Erythroblast (primary cell): Measurements from ENCODE around the gene RIN1.

ENCODE experiments used
- DNase-seq, 2 experiments: peaks; one replicate each; lab custom pipeline; 2025; lab: John Stamatoyannopoulos, UW
- GATA1 ChIP-seq: IDR thresholded peaks from 2 replicates; pipeline ENCODE4 v1.6.1; 2011; ENCODE audit warnings: low read depth, mild to moderate bottlenecking, control low read depth, low read length, moderate library complexity
- POLR2A ChIP-seq: IDR thresholded peaks from 2 replicates; pipeline ENCODE4 v1.6.1; 2011; ENCODE audit warnings: mild to moderate bottlenecking, low read length

The RIN1 gene

DNA sequence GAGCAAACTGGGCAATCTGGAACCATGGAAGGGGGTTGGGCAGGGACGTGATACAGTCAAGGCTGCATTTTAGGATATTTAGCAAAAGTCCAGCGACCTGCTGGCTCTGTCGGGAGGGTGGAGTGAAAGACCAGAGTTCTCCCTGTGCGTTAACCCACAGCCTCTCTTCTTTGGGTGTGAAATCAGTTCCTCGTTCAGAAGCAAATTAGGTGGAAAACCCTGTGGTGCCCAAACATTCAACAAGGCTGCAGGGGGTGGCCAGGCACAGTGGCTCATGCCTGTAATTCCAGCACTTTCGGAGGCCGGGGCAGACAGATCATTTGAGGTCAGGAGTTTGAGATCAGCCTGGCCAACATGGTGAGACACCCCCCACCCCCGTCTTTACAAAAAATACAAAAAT, 38.6 kb downstream of the RIN1 start:
- DNase-seq, result no peak
- no peak for TF ChIP-seq POLR2A
- no peak for TF ChIP-seq GATA1

DNA sequence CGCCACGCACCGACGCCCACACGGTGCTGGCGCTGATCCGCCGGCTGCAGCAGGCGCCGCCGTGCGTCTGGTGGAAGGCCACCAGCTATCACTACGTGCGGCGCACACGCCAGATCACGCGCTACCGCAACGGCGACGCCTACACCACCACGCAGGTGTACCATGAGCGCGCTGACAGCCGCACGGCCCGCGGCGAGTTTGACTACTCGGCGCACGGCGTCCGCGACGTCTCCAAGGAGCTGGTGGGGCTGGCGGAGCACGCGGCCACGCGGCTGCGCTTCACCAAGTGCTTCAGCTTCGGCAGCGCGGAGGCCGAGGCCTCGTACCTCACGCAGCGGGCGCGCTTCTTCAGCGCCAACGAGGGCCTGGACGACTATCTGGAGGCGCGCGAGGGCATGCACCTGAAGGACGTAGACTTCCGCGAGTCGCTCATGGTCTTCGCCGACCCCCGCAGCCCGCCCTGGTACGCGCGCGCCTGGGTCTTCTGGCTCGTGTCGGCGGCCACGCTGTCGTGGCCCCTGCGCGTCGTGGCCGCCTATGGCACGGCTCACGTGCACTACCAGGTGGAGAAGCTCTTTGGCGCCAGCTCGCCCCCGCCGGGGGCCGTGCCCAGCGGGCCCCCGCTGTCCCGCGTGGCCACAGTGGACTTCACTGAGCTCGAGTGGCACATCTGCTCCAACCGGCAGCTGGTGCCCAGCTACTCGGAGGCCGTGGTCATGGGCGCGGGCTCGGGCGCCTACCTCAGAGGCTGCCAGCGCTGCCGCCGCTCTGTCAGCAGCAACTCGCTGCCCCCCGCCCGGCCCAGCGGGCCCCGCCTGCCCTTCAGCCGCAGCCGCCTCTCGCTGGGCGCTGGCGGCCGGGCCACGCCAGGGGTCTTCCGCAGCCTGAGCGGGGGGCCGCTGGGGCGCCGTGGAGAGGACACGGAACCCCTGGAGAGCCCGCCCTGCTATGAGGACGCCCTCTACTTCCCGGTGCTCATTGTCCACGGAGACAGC, 41.3 kb downstream of the RIN1 start:
- TF ChIP-seq POLR2A, result no peak
- TF ChIP-seq GATA1, result no peak
- DNase-seq, result no peak

DNA sequence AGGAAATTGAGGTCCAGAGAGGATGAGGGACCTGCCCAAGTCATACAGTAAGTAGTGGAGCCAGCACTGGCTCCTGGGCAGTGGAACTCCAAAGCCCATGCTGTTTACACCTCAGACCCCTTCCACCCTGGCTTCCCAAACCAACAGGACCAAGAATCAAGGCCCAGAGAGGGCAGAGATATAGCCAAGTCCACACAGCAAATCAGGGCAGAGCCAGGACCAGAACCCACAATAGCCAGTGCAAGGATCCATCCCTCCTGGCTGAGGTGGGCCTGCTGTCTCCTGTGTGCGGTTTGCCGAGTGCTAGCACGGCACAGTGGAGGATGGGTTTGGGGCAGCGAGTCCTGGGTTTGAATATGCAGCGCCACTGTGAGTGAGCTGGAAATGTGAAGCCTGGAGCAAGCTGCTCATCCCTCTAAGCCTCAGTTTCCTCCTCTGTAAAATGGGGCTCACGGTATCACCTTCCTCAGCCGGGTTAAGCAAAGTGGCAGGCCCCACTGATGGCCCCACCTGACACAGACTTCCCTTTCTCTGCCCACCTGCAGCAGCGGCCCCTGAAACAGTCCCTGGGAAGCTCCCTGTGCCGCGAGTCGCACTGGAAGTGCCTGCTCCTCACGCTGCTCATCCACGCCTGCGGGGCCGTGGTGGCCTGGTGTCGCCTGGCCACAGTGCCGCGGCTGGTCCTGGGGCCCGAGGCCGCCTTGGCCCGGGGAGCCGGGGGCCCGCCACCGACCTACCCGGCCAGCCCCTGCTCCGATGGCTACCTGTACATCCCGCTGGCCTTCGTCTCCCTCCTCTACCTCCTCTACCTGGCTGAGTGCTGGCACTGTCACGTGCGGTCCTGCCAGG, 42.2 kb downstream of the RIN1 start:
- no peak for DNase-seq
- TF ChIP-seq POLR2A (no peak), GATA1 (no peak)

DNA sequence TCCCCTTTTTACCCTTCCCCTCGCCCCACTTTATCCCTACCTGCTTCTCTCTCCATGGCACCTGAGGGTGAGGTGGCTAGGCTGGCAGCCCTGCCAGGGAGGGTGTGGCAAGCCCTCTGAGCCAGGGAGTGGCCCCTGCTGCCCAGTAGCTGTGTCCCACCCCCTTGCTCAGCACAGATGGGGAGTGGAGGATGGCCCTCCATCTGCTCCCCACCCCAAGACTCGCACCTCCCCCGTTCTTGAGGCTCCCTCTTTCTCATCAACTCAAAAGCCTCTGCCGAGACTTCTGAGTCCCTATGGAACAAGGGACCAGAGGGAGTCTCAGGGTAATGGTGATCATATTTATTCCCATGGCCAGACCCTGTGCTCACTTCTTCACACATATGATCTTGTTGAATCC, 42.9 kb downstream of the RIN1 start:
- TF ChIP-seq POLR2A (no peak), GATA1 (no peak)

DNA sequence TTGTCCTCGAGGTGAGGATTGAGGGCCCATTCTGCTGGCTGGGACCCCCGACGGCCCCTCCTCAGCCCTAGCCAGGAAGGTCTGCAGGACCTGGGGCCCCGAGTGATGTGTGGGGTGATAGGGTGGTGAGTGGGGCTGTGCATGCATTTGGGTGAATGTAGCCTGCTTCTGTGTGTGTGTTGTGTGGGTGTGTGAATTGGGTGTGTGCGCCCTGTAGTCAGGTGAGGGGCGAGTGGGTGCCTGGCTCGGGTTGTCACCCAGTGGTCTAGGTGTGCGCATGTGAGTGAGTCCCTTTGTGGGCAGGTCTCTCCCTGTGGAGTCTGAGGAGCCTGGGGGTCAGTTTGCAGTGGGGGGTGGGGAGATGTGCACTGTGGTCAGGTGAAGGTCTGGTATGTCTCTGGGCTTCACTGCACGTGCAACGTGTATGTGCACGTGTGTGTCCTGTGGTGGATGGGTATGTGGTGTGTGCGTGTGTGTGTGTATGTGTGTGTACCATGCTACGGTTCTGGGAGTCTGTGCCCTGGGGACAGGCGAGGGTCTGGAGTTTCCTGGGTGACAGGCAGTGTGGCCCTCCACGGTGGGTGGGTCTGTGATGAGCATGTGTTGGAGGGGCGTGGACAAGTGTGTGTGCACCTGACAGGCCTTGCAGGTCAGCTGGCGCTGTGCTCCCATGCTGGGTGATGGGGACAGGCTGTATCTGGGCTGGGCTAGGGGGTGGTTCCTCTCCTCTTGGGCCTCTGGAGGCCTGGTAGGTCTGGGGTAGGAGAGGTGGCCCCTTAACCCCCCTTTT, 43.5 kb downstream of the RIN1 start:
- DNase-seq, result no peak
- TF ChIP-seq POLR2A (no peak), GATA1 (no peak)

More for the DNA sequence above, 42.9 kb downstream of the RIN1 start:
- DNase-seq, result no peak

DNA sequence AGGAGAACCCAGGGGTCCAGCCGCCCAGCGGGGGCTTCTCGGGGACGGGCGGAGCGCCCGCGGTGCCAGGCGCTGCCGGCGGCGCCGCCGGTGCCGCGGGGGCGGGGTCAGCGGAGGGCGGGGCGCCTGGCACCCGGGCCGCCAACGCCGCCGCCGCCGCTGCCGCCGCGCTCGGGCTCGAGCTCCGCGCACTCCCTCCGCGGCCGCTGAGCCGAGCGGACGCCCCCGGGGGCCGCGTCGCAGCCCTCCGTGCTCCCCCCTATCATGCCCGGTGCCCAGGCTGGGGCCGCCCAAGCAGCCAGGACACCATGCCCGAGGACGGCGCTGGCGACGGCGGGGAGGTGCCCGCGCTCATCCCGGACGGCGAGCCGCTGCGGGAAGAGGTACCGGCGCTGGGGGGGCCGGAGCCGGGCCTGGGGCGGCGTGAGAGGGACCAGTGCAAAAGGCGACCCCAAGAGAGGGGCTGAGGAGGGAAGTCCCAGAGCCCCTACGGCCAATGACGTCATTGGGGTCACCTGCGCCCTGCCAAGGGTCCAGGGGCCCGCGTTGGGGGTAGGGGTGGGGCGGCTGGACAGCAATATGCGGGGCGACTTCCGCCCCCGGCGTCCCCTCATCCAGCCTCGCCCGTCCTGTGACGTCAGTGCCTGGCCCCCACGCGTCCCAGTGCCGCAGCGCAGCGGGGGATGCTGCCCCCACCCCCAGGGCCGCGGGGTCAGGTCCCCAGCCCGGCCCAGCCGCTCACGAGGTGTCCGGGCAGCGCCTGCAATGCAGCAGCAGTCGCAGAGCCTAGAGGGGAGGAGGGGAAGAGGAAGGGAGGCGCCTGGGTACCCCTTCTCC, 44.3 kb downstream of the RIN1 start, which contains the start of gene TMEM151A:
TSS of gene TMEM151A (plus strand) at position 189 of the 837 bp plus-strand sequence. CDS start at position 309, 120 bp downstream.
- no peak for DNase-seq
- TF ChIP-seq POLR2A (no peak), GATA1 (no peak)

DNA sequence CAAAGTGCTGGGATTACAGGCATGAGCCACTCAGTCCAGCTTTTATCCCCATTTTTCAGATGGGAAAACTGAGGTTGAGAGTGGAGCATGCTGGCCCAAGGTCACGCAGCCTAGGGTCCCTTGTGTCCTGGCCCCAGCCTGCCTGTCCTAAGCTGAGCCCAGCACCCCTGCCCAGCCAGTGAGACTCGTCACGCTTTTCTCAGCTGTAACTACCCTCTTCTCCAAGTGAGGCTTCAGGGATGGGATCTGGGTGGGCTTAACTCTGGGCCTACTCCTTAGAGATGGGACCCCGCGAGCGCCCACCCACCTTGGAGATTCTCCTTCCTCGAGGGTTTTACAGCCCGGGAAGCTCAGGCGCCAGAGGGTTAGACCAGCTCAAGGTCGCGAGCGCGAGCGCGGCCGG, 44.9 kb downstream of the RIN1 start:
- no peak for DNase-seq
- TF ChIP-seq GATA1, result no peak
- TF ChIP-seq POLR2A, result no peak

DNA sequence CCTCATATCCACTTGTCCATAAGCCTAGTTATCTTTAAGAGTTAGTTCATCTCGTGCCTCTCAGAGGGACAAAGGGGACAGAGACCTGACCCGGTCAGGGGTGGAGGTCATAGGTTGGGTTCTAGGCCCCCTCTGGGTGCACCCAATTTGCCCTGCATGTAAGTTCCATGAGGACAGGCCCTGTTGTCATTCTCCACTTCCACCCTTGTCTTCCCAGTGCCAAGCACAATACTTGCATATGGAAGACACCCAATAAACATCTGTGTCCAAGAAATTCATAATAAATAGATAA, 46.0 kb downstream of the RIN1 start:
- DNase-seq, result no peak
- TF ChIP-seq GATA1 (no peak), POLR2A (no peak)

DNA sequence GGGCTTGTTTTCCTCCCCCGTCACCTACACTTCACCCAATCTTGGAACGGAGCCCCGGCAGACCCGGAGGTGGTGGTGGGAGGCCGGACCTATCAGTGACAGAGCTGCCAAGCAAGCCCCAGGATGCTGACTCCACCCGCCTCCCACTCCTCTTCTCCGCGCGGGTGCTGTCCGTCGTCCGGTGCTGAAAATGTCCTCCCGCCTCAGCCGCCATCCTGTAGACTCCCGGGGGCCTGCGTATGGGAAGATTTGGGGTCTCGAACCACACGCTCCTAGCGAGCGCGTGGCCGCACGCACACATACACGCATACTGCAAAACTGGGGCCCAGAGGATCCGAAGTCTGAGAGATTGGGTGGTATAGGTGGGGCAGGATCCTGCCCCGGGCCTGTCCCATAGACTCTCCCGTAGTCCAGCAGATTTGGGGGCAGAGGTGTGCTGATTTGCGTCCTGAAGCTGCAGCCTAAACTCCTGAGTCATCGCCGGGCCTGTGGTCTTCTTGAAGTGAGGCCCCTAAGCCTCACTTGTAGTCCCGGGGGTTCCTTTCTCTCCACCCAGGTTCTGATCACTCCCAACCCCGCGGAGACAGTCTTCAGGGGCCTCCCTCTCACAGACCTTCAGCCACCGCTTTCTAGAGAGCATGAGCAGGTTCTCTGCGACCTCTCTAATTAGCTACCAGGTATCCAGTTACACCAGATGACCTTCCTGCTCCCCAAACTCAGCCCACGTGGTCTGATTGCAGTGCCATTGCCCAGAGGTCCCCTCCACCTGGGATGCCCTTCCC, 46.5 kb downstream of the RIN1 start:
- TF ChIP-seq POLR2A (no peak), GATA1 (no peak)
- DNase-seq, result peak; percentile 82

DNA sequence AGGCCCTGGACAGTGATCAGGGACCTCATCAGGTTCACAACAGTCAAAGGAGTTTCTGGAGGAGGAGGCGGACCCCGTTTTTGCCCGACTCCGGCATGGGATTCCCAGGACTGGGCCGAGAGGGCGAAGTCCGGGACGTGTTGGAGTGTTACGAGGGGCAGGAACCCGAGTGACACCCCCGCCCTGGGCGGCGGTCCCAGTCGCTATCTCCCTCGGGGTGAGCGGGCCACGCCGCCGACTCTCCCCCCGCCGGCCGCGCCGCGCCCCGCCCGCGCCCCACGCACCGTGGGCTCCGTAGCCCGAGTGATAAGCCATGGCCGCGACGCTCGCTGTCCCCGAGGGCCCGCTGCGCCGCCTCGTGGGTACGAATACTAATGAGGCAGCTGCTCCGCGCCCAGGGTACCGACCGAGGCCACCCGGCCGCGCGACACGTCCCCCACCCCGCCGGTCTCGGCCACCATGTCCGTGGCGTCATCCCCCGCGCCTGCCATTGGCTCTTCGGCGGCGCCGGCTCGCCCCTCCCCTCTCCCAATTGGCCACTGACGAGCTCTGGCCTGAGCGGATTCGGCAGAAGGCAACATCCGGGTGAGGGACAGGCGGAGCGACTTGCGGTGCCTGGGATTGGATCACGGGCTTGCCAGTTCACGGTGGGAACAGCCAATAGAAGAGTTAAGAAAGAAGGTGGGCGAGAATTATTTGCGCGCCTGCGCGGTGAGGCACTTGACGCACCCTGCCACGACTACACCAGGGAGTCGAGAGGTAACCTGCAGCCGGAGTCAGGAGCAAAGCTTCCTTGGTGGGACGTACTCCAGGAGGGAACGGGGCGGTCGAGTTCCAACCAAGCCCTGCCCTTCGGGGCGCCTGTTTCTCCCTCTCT, 47.3 kb downstream of the RIN1 start, which contains the start of gene YIF1A:
TSS of gene YIF1A (minus strand) at position 473 of the 877 bp plus-strand sequence. CDS start at position 315, 158 bp downstream.
- TF ChIP-seq GATA1 (no peak), POLR2A (peak; percentile 94)
- DNase-seq, result peak; percentile 99
